Glutamatergic neuron (in vitro differentiated cells): Measurements from ENCODE around the gene PROSER2. TPM values are rescaled to one million over a fixed set of nuclear protein-coding genes. Genes with fewer than 3 reads are reported as not detected.
A peak's percentile ranks its signal among the peaks of the same experiment; 100 is the strongest.

ENCODE experiments used
- DNase-seq: peaks from one replicate; pipeline ENCODE4 v3.0.0; 2022
- H3K27ac Mint-ChIP-seq: one replicate; pipeline ENCODE4 v1.8.0; 2020; ENCODE audit warnings: mild to moderate bottlenecking, mixed read lengths, inconsistent platforms; ENCODE audit not compliant: unreplicated experiment
- H3K27me3 Mint-ChIP-seq: one replicate; pipeline ENCODE4 v1.8.0; 2020; ENCODE audit warnings: mild to moderate bottlenecking, moderate library complexity, mixed read lengths, inconsistent platforms; ENCODE audit not compliant: unreplicated experiment
- H3K36me3 Mint-ChIP-seq: one replicate; pipeline ENCODE4 v1.8.0; 2020; ENCODE audit warnings: mild to moderate bottlenecking, mixed read lengths, inconsistent platforms; ENCODE audit not compliant: unreplicated experiment
- H3K4me1 Mint-ChIP-seq: one replicate; pipeline ENCODE4 v1.8.0; 2020; ENCODE audit warnings: mild to moderate bottlenecking, low read depth, mixed read lengths, inconsistent platforms; ENCODE audit not compliant: unreplicated experiment
- H3K4me3 Mint-ChIP-seq: one replicate; pipeline ENCODE4 v1.8.0; 2020; ENCODE audit warnings: mild to moderate bottlenecking, mixed read lengths, inconsistent platforms; ENCODE audit not compliant: unreplicated experiment
- H3K9me3 Mint-ChIP-seq: one replicate; pipeline ENCODE4 v1.8.0; 2020; ENCODE audit warnings: mild to moderate bottlenecking, moderate library complexity, mixed read lengths, inconsistent platforms; ENCODE audit not compliant: unreplicated experiment
- CTCF ChIP-seq: fragments of 200-600 bp; sonication (generic); IDR thresholded peaks from one replicate; pipeline ENCODE4 v1.5.0; 2021; ENCODE audit not compliant: partially characterized antibody, unreplicated experiment
- total RNA-seq: library from RNA; stranded (reverse); fragmentation: NEBNext Ultra II Directional; extraction: Animal tissue kit (Norgen Biotek cat#: 25700); gene quantifications from one replicate; pipeline ENCODE4 v1.2.1, GENCODE V29; 2021; ENCODE audit not compliant: unreplicated experiment

Gene PROSER2
- total RNA-seq, 1 donor from 2014 or later = not detected

GRCh38 chr10:11869743-11870460, 46.7 kb downstream of the PROSER2 start:
- no peak for DNase-seq
- Mint-ChIP-seq H3K27me3 (peaks cover 3% of the 10 kb centered on the region), H3K36me3 (no peaks in the 10 kb centered on the region), H3K4me3 (no peak overlapping the region), H3K9me3 (peaks cover 1% of the 10 kb centered on the region), H3K4me1 (peaks cover 9% of the 10 kb centered on the region), H3K27ac (no peak overlapping the region)
- no peak for TF ChIP-seq CTCF

- H3K27ac Mint-ChIP-seq = no peak overlapping the region
- no peaks in the 10 kb centered on the region for H3K36me3 Mint-ChIP-seq
- peaks cover 7% of the 10 kb centered on the region for H3K4me1 Mint-ChIP-seq
- peaks cover 3% of the 10 kb centered on the region for H3K27me3 Mint-ChIP-seq
- TF ChIP-seq CTCF = no peak
- peak overlapping the region; percentile 59 for H3K4me3 Mint-ChIP-seq
- DNase-seq = no peak
- peaks cover 1% of the 10 kb centered on the region for H3K9me3 Mint-ChIP-seq
Observed at GRCh38 chr10:11870461-11870780, 47.3 kb downstream of the PROSER2 start.

- Mint-ChIP-seq H3K4me1 (peaks cover 2% of the 10 kb centered on the region), H3K36me3 (no peaks in the 10 kb centered on the region), H3K27me3 (peaks cover 3% of the 10 kb centered on the region), H3K9me3 (peaks cover 1% of the 10 kb centered on the region), H3K27ac (no peak overlapping the region), H3K4me3 (no peak overlapping the region)
- DNase-seq = no peak
- TF ChIP-seq CTCF = no peak
Observed at GRCh38 chr10:11870900-11871400, 47.8 kb downstream of the PROSER2 start.

- no peak for TF ChIP-seq CTCF
- DNase-seq = no peak
- Mint-ChIP-seq H3K27ac (no peak overlapping the region), H3K9me3 (peaks cover 1% of the 10 kb centered on the region), H3K27me3 (peaks cover 6% of the 10 kb centered on the region), H3K4me1 (peaks cover 1% of the 10 kb centered on the region), H3K36me3 (no peaks in the 10 kb centered on the region), H3K4me3 (no peak overlapping the region)
Observed at GRCh38 chr10:11871466-11871865, 48.3 kb downstream of the PROSER2 start.

GRCh38 chr10:11874568-11875493, 51.7 kb downstream of the PROSER2 start:
- no peak for TF ChIP-seq CTCF
- no peak overlapping the region for H3K4me3 Mint-ChIP-seq
- H3K4me1 Mint-ChIP-seq = peaks cover 1% of the 10 kb centered on the region
- DNase-seq = peak; percentile 55
- no peak overlapping the region for H3K27ac Mint-ChIP-seq
- H3K9me3 Mint-ChIP-seq = no peaks in the 10 kb centered on the region
- no peaks in the 10 kb centered on the region for H3K36me3 Mint-ChIP-seq
- peaks cover 7% of the 10 kb centered on the region for H3K27me3 Mint-ChIP-seq
